ENCODE measurements around the gene SLC4A2.

- TF ChIP-seq ZNF274 (IDR thresholded peaks at IDR 0.05; ENCODE audit: low read depth, low read length) (no peak), YY1 (IDR thresholded peaks at IDR 0.05; ENCODE audit: insufficient read depth, insufficient read length) (no peak)
These were observed 11.9 kb downstream of the SLC4A2 start for GRCh38 chr7:151071032-151071866.

Measured in NT2/D1 (cell line).